ENCODE data around the gene CLSTN2. TPM values are rescaled to one million over a fixed set of nuclear protein-coding genes. Genes with fewer than 3 reads are reported as not detected.

Gene CLSTN2
- total RNA-seq, 1 experiment from 2014 or later, result 0.02 TPM

DNA sequence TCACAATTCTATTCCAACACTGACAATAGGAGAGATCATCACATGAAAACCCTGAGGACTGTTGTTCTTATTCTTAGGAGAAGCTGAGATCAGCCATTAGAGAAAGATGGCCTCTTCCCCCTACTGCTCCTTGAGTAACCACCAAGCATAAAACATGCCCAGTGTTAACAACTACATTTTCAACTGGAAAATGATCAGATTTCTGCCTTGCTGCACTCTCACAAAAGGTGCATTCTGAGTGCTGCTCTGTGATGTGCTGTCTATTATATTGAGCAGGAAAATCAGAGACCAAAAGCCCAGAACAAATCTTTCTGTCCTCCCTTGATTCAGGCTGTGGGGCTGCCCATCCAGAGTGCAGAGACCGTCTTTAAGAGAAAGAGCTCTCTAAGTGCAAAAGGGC lies 438.2 kb downstream of the CLSTN2 start:
- POLR2A ChIA-PET, result no interaction called here
- Histone ChIP-seq H3K4me2 (ENCODE audit: low read length) (no peak overlapping the region), H3K79me2 (ENCODE audit: insufficient read depth, low read length) (no peaks in the 10 kb centered on the region), H4K20me1 (ENCODE audit: insufficient read depth) (no peaks in the 10 kb centered on the region), H3K9ac (ENCODE audit: low read length) (no peak overlapping the region), H3K4me1 (ENCODE audit: control insufficient read depth in 1 of 2, insufficient read depth in 2 of 2, low read length in 2 of 2) (no peaks in the 10 kb centered on the region), H3K9me3 (ENCODE audit: control insufficient read depth in 1 of 2, insufficient read depth in 1 of 2, low read depth in 1 of 2, low read length in 2 of 2) (no peaks in the 10 kb centered on the region), H3K36me3 (ENCODE audit: control insufficient read depth in 1 of 2, insufficient read depth in 2 of 2, low read length in 2 of 2) (no peaks in the 10 kb centered on the region), H3K4me3 (replicated peaks in 1 of 2; ENCODE audit: low read depth in 1 of 2, low read length in 2 of 2) (no peak overlapping the region), H3K27ac (ENCODE audit: low read depth, low read length) (no peak overlapping the region), H2AFZ (ENCODE audit: low read depth, low read length, poor library complexity, severe bottlenecking) (no peak overlapping the region), H3K9me2 (ENCODE audit: insufficient read depth) (no peaks in the 10 kb centered on the region), H3K27me3 (ENCODE audit: insufficient read depth, low read length) (peaks cover 16% of the 10 kb centered on the region; the same call in 1 of the 2 replicates)
- BruUV-seq (replicated peaks), result no TSS peak
- no peak for DNase-seq (ENCODE audit: low read depth, low spot score)
- RAD21 ChIA-PET (ENCODE audit: low non-redundant PET in 1 of 2, low total read pairs in 2 of 2, uncharacterized antibody in 2 of 2, unreplicated experiment in 2 of 2), result no interaction called here
- intact Hi-C loops (cut with micrococcal nuclease), result no loop called here
- TF ChIP-seq SRF (IDR thresholded peaks at IDR 0.05; ENCODE audit: low read depth) (no peak), RAD21 (IDR thresholded peaks at IDR 0.05; ENCODE audit: low read depth) (no peak), EZH2phosphoT487 (IDR thresholded peaks at IDR 0.05; ENCODE audit: borderline replicate concordance) (no peak), EZH2 (IDR thresholded peaks at IDR 0.05) (no peak), POLR2A (IDR thresholded peaks at IDR 0.05; ENCODE audit: borderline replicate concordance, extremely low read depth, insufficient read depth, insufficient read length) (no peak), CEBPB (IDR thresholded peaks at IDR 0.05; ENCODE audit: low read depth) (no peak)
- ATAC-seq, result no peak
- CTCF ChIA-PET, result no interaction called here

DNA sequence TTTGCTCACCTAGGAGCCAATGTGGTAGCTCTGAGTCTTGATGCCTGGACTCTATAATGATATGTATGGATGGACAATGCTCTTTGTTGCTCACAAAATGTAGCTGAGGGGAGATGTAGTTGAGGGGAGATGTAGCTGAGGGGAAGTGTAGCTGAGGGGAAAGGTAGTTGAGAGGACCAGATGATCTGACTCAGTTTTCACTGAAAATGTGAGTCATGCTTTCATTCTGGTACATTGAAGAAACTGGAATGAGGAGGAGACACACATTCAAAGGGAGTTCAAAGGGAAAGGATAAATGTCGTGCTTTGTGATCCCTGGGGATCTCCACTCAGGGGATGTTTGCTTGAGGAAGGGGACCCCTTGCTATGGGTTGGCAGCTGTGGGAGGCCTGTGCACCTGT lies 440.0 kb downstream of the CLSTN2 start:
- Histone ChIP-seq H3K4me3 (replicated peaks in 1 of 2; ENCODE audit: low read depth in 1 of 2, low read length in 2 of 2) (no peak overlapping the region), H3K79me2 (ENCODE audit: insufficient read depth, low read length) (no peaks in the 10 kb centered on the region), H3K27ac (ENCODE audit: low read depth, low read length) (no peak overlapping the region), H3K36me3 (ENCODE audit: control insufficient read depth in 1 of 2, insufficient read depth in 2 of 2, low read length in 2 of 2) (no peaks in the 10 kb centered on the region), H2AFZ (ENCODE audit: low read depth, low read length, poor library complexity, severe bottlenecking) (no peak overlapping the region), H3K27me3 (ENCODE audit: insufficient read depth, low read length) (peaks cover 27% of the 10 kb centered on the region; the same call in 1 of the 2 replicates), H3K4me2 (ENCODE audit: low read length) (no peak overlapping the region), H3K4me1 (ENCODE audit: control insufficient read depth in 1 of 2, insufficient read depth in 2 of 2, low read length in 2 of 2) (no peaks in the 10 kb centered on the region), H3K9ac (ENCODE audit: low read length) (no peak overlapping the region), H3K9me3 (ENCODE audit: control insufficient read depth in 1 of 2, insufficient read depth in 1 of 2, low read depth in 1 of 2, low read length in 2 of 2) (no peaks in the 10 kb centered on the region), H4K20me1 (ENCODE audit: insufficient read depth) (no peaks in the 10 kb centered on the region), H3K9me2 (ENCODE audit: insufficient read depth) (no peaks in the 10 kb centered on the region)
- BruUV-seq (replicated peaks), result no TSS peak
- DNase-seq (ENCODE audit: low read depth, low spot score), result no peak
- CTCF ChIA-PET, result no interaction called here
- TF ChIP-seq POLR2A (IDR thresholded peaks at IDR 0.05; ENCODE audit: borderline replicate concordance, extremely low read depth, insufficient read depth, insufficient read length), result no peak
- TF ChIP-seq CBX3 (IDR thresholded peaks at IDR 0.05; ENCODE audit: low read depth), result no peak
- TF ChIP-seq POLR2AphosphoS5 (IDR thresholded peaks at IDR 0.05; ENCODE audit: low read depth, low read length), result no peak
- no peak for TF ChIP-seq EGR1 (IDR thresholded peaks at IDR 0.05; ENCODE audit: low read depth)
- TF ChIP-seq FOSL1 (IDR thresholded peaks at IDR 0.05; ENCODE audit: low read depth), result no peak
- TF ChIP-seq SP1 (IDR thresholded peaks at IDR 0.05; ENCODE audit: low read depth), result no peak
- POLR2A ChIA-PET, result no interaction called here
- RAD21 ChIA-PET (ENCODE audit: low non-redundant PET in 1 of 2, low total read pairs in 2 of 2, uncharacterized antibody in 2 of 2, unreplicated experiment in 2 of 2), result no interaction called here
- intact Hi-C loops (cut with micrococcal nuclease), result no loop called here
- no peak for ATAC-seq

Measured in HCT116 (cell line).